ENCODE data around the gene HYKK. TPM values are rescaled to one million over a fixed set of nuclear protein-coding genes. Genes with fewer than 3 reads are reported as not detected.

HYKK gene
- polyA plus RNA-seq, 2 of the 4 experiments (the other 2 are of a cell fraction) = 5.5 to 12.9 TPM

- no peak overlapping the region for H3K27ac ChIP-seq
- H3K4me3 ChIP-seq = no peak overlapping the region
- H3K4me1 ChIP-seq = peaks cover 43% of the 10 kb centered on the region
- ATAC-seq (no peak; a peak in 1 of 6 replicates), DNase-seq (ENCODE audit: low read depth in 1 of 2, low spot score in 1 of 2) (no peak), FAIRE-seq (no peak)
- no peaks in the 10 kb centered on the region for H3K9me3 ChIP-seq
- WGBS (ENCODE audit: missing lambda C conversion rate) = 85% methylated on average over 4 of the region's 4 CpGs
- ChIA-PET CTCF (interaction anchor here (0.6 to 4.7 kb wide), 6 partner anchors 8 to 330 kb away, joined by 3 to 25 read pairs (median 4); partner anchors contain the start of gene CIB2), POLR2A (interaction anchor here (1.4 to 1.5 kb wide), 2 partner anchors 23 to 161 kb away, joined by 3 to 4 read pairs; partner anchors contain the start of genes IREB2 and SKIC8)
- peak overlapping the region; percentile 31 for H3K4me2 ChIP-seq
- TF ChIP-seq POLR2AphosphoS2 (conservative IDR thresholded peaks at IDR 0.05; ENCODE audit: low read length) (no peak), FOXS1 (CRISPR knock-in tag; IDR thresholded peaks at IDR 0.05) (no peak), ZNF302 (CRISPR knock-in tag; IDR thresholded peaks at IDR 0.05) (no peak), HEYL (CRISPR knock-in tag; IDR thresholded peaks at IDR 0.05) (no peak), HES2 (IDR thresholded peaks at IDR 0.05) (no peak), EP300 (IDR thresholded peaks at IDR 0.05) (no peak), EHF (CRISPR knock-in tag; IDR thresholded peaks at IDR 0.05) (no peak), ZSCAN20 (CRISPR knock-in tag; IDR thresholded peaks at IDR 0.05) (no peak), NR3C1 (IDR thresholded peaks at IDR 0.05) (no peak), PBX3 (IDR thresholded peaks at IDR 0.05) (no peak), MAX (IDR thresholded peaks at IDR 0.05) (no peak), ZC3H11A (IDR thresholded peaks at IDR 0.05) (no peak), PHF8 (IDR thresholded peaks at IDR 0.05; ENCODE audit: borderline replicate concordance, low read depth) (no peak), NFE2L2 (conservative IDR thresholded peaks at IDR 0.05; ENCODE audit: low read length) (no peak), CBX2 (IDR thresholded peaks at IDR 0.05; ENCODE audit: borderline replicate concordance, low read depth) (no peak), BCL3 (IDR thresholded peaks at IDR 0.05) (no peak), HMGXB4 (CRISPR knock-in tag; IDR thresholded peaks at IDR 0.05; ENCODE audit: borderline replicate concordance) (no peak), NPAS2 (CRISPR knock-in tag; IDR thresholded peaks at IDR 0.05; ENCODE audit: borderline replicate concordance) (no peak), E2F6 (IDR thresholded peaks at IDR 0.05; ENCODE audit: borderline replicate concordance, low read depth) (no peak)
Measured at GRCh38 chr15:78460737-78461136, 46.6 kb upstream of the HYKK start.

- POLR2A ChIA-PET = interaction anchor here (0.9 to 1.5 kb wide), 3 partner anchors 24 to 162 kb away, joined by 3 to 4 read pairs (median 4); partner anchors contain the start of genes IREB2 and SKIC8
- no peak overlapping the region for H3K27ac ChIP-seq
- 29% methylated on average over 3 of the region's 3 CpGs for WGBS (ENCODE audit: missing lambda C conversion rate)
- H3K4me2 ChIP-seq = peak overlapping the region; percentile 31
- peaks cover 37% of the 10 kb centered on the region for H3K4me1 ChIP-seq
- no peak for FAIRE-seq
- TF ChIP-seq TP53 (CRISPR knock-in tag; IDR thresholded peaks at IDR 0.05) (no peak), TFCP2L1 (CRISPR knock-in tag; IDR thresholded peaks at IDR 0.05) (no peak), USF2 (IDR thresholded peaks at IDR 0.05) (no peak), ZFP36 (IDR thresholded peaks at IDR 0.05; ENCODE audit: borderline replicate concordance, partially characterized antibody) (no peak), CEBPB (IDR thresholded peaks at IDR 0.05) (no peak), BCL3 (IDR thresholded peaks at IDR 0.05) (no peak), ATOH8 (CRISPR knock-in tag; IDR thresholded peaks at IDR 0.05; ENCODE audit: low read depth) (no peak), EHF (CRISPR knock-in tag; IDR thresholded peaks at IDR 0.05) (no peak)
- H3K4me3 ChIP-seq = no peak overlapping the region
- H3K9me3 ChIP-seq = no peaks in the 10 kb centered on the region
- CTCF ChIA-PET = interaction anchor here (0.6 to 4.7 kb wide), 9 partner anchors 9 to 330 kb away, joined by 3 to 25 read pairs (median 3); partner anchors contain the start of gene CIB2
- no peak for DNase-seq (ENCODE audit: low read depth in 1 of 2, low spot score in 1 of 2)
- peak; percentile 39 to 66; a peak in 4 of 6 replicates for ATAC-seq
Measured at GRCh38 chr15:78461171-78461888, 46.0 kb upstream of the HYKK start.
